Cardiac septum (tissue), 1 donor: ENCODE measurements around the gene LIN7C. TPM values are rescaled to one million over a fixed set of nuclear protein-coding genes. Genes with fewer than 3 reads are reported as not detected.

Experiments
- DNase-seq: peaks from one replicate; pipeline ENCODE4 v3.0.0-alpha.2; 2020; ENCODE audit warnings: low spot score
- intact Hi-C: fragments of 100-400 bp; cut with DNase I; formaldehyde crosslinking; loops from one replicate; pipeline ENCODE4 v1.14.0; 2022
- total RNA-seq: library from RNA; stranded (reverse); fragmentation: NEBNext Ultra II Directional; extraction: Animal tissue kit (Norgen Biotek cat#: 25700); gene quantifications from one replicate; pipeline ENCODE4 v1.2.1, GENCODE V29; 2021
- donor health status: DM: no; HTN: no; CAD: no.

Gene LIN7C
- total RNA-seq, 1 donor from 2014 or later = 17.4 TPM

DNA sequence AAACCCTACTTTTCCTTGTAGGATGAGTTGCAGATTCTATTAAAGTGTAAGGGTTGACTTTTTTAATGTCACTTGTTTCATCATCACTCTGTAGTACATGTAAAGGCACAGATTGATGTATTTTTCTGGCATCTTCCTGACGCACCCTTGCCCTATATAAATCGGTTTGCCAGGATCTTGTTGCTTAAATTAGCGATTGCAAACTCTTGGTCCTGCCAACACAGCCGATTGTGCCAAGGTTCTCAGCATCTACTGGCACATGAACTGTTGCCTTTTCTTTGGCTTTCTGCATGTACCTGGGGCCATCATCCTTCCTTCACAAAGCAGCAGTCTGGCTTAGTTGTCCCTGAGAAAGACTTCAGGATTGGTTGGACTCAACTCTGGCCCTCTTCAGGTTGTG is 7.5 kb upstream of the LIN7C start:
- intact Hi-C loops = loop anchor here (2.0 to 5.0 kb wide), 2 partner anchors 133 to 185 kb away; no protein-coding TSS in a partner anchor

DNA sequence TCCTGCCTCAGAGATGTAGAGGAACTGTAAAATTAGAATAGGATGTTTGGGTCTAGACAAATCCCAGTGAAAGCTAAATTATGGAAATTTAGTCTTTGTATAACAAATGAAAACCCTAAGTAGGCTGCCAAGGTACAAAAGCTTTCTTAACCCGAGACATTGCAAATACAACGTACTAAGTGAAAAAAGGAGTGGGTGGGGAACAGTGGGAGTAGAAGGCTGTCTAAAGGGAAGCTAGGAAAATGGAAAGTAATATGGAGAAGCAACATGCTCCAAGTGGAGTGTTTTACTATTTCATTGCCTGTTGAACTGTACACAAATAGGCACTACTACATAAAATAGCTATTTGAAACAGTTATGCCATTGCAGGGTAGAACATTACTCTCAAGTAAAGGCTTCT is 6.8 kb upstream of the LIN7C start:
- intact Hi-C loops = loop anchor here (5.0 kb wide), 1 partner anchor 134 kb away; no protein-coding TSS in a partner anchor

More for the DNA sequence above, 7.5 kb upstream of the LIN7C start:
- DNase-seq = no peak

DNA sequence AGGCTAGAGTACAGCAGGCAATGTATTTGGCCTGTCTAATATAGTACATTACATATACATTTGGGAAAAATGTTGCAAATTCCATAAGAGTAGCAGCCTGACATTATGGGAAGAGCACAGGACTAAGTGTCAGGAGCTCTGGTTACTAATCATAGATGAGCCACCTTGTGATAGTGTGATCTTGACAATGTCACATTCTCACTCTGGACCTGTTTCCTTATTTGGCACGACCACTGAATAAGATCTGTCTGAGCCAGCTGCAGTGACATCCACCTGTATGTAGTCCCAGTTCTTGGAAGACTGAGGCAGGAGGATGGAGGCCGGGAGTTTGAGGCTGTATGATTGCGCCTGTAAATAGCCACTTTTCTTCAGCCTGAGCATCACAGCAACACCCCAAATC is 5.7 kb upstream of the LIN7C start:
- no peak for DNase-seq
- intact Hi-C loops = loop anchor here (5.0 kb wide), 1 partner anchor 135 kb away; no protein-coding TSS in a partner anchor

More for the DNA sequence above, 6.8 kb upstream of the LIN7C start:
- DNase-seq = no peak

DNA sequence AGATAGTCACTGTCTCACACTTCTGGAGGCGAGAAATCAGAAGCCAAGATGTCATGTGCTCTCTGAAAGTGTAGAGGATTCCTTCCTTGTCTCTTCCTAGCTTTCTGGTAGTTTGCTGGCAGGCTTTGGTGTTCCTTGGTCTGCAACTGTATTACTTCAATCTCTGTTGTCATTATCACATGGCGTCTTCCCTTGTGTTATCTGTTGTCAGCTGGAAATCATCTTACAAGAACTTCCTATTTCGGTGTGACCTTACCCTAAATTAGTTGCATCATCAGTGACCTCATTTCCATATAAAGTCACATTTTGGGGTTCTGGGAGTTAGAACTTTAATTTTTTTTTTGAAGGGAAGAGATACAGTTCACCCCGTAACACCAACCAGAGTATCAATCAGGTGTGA is 3.3 kb upstream of the LIN7C start:
- intact Hi-C loops = loop anchor here (5.0 kb wide), 1 partner anchor 137 kb away; no protein-coding TSS in a partner anchor
- no peak for DNase-seq

DNA sequence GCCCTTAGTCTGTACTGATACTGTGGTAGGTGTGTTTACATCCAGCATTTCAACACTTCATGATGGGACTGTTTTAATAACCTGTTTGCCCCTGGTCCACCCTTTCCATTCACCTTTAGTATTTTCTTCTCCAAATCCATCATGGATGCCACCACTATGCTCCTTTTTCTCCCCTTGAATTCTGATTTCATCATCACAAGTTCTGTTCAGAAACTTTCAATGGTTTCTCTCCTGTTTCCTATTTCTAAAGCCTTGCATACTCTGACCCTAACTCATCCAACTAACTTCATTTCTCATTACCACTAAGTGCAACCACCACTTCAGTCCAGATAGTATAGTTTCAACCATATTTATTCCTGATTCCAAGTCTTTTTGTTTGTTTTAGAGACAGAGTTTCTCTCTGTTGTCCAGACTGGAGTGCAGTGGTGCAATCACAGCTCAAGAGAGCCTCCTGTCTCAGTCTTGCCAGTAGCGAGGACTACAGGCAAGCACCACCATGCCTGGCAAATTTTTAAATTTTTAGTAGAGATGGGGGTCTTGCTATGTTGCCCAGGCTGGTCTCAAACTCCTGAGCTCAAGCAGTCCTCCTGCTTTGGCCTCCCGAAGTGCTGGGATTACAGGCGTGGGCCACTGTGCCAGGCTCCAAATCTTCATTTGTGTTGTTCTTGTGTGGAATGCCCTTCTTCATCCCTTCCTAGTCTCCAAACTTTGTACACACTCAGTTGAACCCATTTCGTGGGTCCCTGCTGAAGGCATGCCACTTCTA is 1.2 kb upstream of the LIN7C start:
- DNase-seq = no peak
- intact Hi-C loops = no loop called here

DNA sequence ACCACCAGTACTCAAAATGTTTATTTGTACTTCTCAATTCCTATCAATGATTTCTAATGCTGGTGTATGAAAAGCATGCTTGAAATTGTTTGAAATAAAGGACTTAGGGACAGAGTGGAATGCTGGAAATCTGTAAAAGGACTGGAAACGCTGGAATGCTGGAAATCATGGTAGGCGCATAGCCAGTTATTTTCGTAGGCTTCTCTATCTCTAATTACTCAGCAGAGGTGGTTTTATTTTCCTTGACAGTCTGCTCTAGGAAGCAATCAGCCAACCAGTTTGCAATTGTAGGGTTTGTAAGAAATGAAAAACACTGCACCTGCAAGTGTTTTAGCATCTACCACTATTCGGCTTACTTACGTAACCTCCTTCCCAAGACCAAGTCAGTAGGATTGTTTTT is 788 bp downstream of the LIN7C start:
- DNase-seq = no peak
- intact Hi-C loops = no loop called here

DNA sequence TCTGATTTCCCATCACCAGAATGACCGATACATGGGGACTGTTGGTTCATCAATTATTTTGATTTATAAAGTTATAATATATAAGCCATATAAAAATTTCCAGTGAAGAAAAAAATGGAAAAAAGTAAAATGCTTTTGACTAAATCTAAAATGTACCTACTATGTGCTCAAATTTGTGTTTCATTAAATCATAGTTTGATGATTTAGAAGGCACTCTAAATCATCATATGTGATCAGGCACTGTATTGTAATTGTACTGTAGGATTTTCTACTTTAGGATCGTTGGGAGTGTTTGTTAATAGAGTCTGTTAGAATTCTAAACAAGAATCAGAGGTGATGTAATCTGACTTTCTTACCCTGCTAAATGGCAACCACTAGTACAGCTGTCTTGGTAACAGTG is 2.4 kb downstream of the LIN7C start:
- no peak for DNase-seq
- intact Hi-C loops = no loop called here

DNA sequence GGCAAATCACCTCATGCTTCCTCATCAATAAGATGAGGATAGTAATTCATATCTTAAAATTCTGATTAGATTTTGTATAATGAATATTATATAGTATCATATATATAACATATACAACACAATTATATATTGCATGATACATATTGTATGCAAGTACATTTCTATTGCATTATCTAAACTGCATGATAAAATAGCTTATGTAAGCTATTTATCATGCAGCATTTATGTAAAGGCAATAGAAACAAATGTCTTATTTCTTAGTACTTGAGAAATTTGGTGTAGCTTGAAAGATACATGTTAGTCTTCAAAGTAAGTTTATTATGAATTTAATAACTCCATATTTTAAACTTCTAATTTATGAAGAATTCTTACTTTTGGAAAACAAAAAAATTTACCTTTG is 5.5 kb downstream of the LIN7C start:
- DNase-seq = no peak
- intact Hi-C loops = no loop called here

DNA sequence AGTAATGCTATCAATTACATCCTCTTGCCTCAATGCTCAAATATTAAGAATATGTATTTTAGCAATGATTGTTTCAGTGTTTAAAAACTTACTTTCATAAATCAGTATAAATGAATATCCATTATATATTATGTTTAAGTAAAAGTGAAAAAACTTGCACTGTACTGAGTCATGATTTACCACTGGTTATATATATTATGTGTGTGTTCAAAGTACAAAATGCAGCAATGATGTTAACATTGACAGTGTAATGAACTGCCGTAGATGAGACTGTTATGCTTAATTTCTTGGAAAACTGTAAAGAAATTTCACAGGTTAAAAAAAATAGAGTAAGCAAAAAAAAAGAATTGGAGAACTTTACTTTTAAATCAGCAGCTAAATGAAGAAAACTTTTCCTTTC is 8.7 kb downstream of the LIN7C start:
- DNase-seq = no peak
- intact Hi-C loops = no loop called here

DNA sequence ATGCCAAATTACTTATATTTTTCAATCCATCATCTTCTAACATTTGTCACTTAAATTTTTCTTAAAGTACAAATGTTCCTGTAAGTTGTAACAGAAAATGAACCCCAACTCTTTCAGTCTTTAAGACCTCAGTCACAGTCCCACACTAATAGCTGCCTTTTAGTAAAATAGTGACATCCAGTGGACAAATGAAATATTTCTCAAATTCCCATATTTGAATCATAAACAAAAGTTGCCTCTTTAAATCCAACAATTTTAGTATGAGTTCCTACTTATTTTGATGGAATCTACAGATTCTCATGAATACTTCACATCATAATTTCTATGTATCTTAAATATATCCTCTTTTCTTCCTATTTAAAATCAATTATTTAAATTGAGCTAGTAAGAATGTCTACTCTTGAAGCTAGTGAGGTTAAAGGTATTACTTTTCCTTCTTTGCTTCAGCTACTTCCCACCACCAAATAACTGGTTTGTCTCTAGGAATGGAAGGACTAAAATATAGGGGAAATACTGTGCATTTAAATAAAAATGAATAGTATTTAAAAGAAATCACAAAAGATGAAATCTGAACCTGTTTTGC is 9.2 kb downstream of the LIN7C start:
- DNase-seq = no peak
- intact Hi-C loops = no loop called here

DNA sequence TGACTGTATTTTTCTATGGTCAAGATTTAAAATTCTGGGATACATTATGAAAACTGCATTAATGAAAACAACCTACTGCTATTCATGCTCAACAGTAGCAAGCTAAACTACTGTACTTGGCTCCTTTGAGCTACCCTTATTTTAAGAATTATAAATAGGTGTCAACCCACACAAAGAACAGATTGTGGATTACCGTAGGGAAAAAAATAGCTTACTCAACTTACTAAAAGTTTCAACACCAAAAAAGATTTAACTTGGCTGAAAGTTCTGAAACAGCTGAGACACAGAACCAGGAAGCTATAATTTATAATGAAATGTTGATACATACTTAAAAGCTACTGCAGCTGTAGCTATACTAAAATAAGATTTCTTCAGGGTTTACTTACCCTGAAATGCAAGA is 10.1 kb downstream of the LIN7C start:
- DNase-seq = no peak
- intact Hi-C loops = no loop called here

DNA sequence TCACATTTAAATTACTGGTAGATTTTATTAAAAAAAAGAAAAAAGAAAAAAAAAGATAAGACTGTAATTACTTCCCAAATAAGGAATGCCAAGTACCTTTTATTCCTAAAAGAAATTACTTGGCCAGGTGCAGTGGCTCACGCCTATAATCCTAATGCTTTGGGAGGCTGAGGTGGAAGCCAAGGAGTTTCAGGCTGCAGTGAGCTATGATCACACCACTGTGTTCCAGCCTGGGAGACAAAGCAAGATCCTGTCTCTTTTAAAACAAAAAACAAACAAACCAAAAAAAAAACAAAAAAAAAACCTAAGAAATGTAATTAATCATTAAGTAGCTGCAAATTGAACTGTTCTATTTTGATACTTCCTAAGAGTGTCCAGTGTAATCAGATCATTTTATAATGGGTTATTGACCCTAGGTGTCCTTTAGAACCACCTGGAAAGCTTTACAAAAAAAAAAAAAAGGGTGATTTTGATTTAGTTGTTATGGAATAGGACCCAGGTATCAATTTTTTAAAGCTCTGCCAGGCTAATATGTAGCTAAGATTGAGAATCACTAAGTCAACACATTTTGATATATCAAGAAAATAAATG is 10.8 kb downstream of the LIN7C start:
- intact Hi-C loops = no loop called here
- DNase-seq = no peak

DNA sequence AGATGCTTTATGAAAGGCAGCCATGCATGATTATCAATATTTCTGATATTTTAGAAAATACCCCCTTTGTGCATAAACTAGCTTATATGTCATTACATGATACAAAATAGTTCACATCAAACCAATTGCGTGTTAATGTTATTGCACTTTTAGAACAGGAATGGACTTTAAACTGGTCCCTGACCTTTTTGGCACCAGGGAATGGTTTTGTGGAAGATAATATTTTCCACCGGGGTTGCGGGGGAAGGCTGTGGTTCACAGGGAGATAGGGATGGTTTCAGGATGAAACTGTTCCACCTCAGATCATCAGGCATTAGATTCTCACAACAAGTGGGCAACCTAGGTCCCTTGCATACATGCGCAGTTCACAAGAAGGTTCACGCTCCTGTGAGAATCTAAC is 17.5 kb downstream of the LIN7C start:
- intact Hi-C loops = loop anchor here (5.0 to 10.0 kb wide), 2 partner anchors 194 to 287 kb away; no protein-coding TSS in a partner anchor
- DNase-seq = no peak

DNA sequence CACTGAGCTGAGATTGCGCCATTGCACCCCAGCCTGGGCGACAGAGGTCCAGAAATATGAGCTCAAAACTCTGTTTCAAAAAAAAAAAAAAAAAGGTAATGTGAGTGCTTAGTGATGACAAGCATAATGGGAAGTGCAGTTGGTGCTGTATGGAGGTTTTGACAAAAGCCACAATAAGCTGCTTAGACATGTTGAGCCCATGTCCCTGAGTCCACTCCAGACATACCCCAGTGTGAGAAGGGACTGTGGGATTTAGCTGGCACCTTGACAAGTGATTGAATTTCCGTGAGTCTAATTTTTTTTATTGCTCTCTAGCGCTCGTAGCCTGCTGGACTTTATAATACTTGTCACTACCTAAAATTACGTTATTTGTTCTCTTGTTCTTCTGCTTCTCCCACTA is 18.9 kb downstream of the LIN7C start:
- intact Hi-C loops = loop anchor here (2.0 to 10.0 kb wide), 3 partner anchors 193 to 305 kb away; no protein-coding TSS in a partner anchor
- no peak for DNase-seq

DNA sequence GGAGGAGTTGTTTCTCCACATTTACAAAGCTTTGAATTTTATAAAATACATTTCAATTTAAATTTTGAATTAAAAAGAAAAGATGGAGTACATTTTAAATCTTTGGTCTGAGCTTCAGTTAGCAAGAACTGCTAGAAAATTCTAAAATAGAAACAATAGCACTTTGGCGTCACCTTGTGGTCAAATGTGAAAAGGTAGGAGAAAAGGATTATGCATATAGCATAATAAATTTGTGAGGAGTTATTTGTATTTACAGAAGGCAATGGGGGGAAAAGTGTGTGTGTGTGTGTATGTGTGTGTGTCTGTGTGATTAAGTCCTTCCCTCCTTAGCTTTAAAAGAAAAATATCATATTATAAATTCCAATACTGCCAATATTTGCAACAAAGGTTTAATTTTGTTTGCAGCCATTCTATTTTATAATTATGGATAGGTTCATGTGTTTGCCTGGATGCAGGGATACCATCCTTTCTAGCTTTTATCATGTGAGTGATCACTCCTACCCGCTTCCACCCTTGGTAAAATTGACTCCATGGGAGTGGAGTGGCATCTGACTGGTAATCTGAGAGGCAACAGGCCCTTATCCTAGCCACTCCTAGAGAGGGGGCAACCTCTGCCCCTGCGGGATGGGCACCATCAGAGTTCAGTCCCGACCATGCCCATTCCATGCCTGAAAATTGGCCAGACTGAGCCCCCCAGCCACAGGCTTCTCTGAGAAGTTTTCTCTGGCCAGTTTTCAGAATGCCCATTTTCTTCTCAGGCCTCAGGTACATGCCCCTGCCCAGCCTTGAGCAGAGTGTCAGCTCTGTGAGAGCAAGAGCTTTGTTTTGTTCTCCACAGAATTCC is 20.4 kb downstream of the LIN7C start:
- intact Hi-C loops = loop anchor here (2.0 to 10.0 kb wide), 3 partner anchors 191 to 303 kb away; no protein-coding TSS in a partner anchor
- DNase-seq = no peak

DNA sequence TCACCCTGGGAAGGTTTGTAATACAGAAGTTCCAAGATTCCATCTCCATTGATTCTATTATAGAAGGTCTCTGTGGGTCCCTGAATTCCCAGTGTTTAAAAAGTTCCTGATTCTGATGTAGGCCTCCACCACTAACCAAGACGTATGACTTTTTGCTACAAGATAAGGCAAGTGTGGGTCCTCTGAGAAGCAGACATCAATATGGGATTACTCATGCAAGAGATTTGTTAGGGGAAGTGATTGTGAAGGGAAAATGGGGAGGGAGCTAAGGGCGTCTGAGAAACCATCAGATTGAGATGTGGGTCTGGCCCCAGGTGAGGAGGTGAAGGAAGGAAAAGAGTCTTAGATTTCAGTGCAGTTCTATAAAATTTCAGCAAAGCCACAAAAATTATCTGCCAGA is 23.8 kb downstream of the LIN7C start:
- intact Hi-C loops = loop anchor here (10.0 kb wide), 1 partner anchor 188 kb away; no protein-coding TSS in a partner anchor

DNA sequence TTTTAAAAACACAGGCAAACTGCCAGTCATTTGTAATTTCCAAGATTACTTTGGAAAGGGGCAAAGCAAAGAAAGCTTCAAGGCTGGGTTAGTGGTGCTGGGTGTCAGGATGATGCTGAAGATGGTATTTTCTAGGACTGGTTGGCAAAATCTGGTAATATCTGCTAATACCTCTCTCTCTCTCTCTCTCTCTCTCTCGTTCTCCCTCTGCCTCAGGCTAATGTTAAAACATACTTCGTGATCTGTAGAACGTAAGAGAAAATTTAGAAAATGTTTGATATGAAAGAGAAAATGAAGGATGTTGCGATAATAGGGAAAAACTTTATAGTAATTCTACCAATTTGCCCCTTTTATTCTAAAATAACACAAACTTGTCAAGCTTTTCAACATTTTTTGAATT is 24.6 kb downstream of the LIN7C start:
- DNase-seq = no peak
- intact Hi-C loops = loop anchor here (10.0 kb wide), 1 partner anchor 187 kb away; no protein-coding TSS in a partner anchor

More for the DNA sequence above, 23.8 kb downstream of the LIN7C start:
- no peak for DNase-seq

DNA sequence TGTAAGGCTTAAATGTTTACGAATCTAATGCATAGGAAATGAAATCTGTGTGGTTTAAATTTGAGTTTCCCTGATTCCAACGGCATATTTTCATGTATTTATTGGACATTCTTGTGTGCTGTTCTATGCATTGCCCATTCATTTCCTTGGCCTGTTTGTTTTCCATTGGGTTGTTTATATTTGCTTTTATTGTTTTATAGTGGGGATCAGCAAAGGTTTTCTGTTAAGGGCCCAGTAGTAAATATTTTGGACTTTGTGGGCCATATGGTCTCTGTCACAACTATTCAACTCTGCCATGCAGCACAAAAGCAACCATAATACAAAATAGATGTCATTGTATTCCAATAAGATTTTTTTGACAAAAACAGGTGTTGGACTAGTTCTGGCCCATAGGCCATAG is 28.7 kb downstream of the LIN7C start:
- intact Hi-C loops = no loop called here
- no peak for DNase-seq

DNA sequence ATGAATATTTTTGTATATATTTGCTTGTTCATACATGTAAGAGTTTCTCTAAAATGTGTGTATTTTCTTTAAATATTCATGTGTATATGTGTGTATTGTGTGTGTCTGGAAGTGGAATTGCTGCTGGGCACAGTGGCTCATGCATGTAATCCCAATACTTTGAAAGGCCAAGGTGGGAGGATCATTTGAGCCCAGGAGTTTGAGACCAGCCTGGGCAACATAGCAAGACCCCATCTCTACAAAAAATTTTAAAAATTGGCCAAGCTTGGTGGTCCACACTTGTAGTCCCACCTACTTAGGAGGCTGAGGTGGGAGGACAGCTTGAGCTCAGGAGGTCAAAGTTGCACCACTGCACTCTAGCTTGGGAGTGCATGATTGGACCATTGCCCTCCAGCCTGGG is 29.3 kb downstream of the LIN7C start:
- intact Hi-C loops = no loop called here

DNA sequence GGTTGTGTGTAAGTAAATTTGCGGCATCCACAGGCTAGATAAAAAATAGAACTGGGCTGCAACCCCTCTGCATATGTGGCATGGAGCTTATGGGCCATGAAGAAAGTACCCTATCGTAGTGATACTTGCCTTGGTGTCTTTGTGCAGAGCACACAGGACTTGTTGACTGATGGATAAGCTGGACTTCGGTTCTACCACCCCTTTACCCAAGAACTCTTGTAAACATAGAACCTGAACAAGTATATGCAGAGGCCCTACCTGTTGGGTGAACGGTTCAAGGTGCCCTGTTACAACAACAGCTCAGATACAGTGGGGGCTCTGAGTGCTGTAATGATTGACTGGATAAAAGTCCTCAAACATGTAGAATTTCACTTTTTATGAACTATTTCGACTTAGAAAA is 30.9 kb downstream of the LIN7C start:
- intact Hi-C loops = no loop called here
- no peak for DNase-seq

More for the DNA sequence above, 29.3 kb downstream of the LIN7C start:
- no peak for DNase-seq
